ENCODE measurements around the gene TPM1. TPM values are rescaled to one million over a fixed set of nuclear protein-coding genes. Genes with fewer than 3 reads are reported as not detected.
A peak's percentile ranks its signal among the peaks of the same experiment; 100 is the strongest.

Gene TPM1
- total RNA-seq, 2 donors from 2014 or later, result 927 to 1,440 TPM

DNA sequence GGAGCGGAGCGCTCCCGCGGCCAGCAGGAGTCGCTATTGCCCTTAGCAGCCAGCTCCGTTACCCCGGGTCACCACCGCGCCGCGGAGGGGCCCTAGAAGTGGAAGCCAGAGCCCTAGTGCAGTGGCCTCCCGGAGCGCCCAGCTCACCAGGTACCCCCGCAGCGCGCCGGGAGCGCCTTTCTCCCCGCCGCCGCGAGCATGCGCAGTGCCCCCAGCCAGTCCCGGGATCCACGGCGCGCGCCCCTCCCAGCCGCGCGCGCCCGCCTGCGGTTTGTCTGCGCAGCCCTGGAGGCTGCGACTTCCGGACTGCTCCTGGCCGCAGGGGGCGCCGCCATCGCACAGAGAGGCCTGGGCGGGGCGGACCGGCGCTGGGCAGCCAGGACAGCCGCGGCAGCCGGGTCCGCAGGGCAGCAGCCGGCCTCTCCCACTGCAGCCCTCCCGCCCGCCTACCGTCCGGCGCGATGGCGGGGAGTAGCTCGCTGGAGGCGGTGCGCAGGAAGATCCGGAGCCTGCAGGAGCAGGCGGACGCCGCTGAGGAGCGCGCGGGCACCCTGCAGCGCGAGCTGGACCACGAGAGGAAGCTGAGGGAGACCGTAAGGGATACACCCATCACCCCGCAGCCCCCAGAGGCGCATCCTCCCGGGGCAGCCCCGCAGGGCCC, 5.7 kb downstream of the TPM1 start:
- peak; percentile 58 for DNase-seq (ENCODE audit: low spot score)
- Histone ChIP-seq H3K4me1 (ENCODE audit: control insufficient read depth in 1 of 2, low read depth in 2 of 2) (peaks cover 39 to 61% of the 10 kb centered on the region in 2 donors), H3K27ac (peak overlapping the region; percentile 96 to 98), H3K4me3 (peak overlapping the region; percentile 83), H3K27me3 (replicated peaks; ENCODE audit: insufficient read depth) (no peaks in the 10 kb centered on the region), H3K9me3 (no peaks in the 10 kb centered on the region), H3K36me3 (peaks cover 15% of the 10 kb centered on the region)
- TF ChIP-seq, protein P1, sequence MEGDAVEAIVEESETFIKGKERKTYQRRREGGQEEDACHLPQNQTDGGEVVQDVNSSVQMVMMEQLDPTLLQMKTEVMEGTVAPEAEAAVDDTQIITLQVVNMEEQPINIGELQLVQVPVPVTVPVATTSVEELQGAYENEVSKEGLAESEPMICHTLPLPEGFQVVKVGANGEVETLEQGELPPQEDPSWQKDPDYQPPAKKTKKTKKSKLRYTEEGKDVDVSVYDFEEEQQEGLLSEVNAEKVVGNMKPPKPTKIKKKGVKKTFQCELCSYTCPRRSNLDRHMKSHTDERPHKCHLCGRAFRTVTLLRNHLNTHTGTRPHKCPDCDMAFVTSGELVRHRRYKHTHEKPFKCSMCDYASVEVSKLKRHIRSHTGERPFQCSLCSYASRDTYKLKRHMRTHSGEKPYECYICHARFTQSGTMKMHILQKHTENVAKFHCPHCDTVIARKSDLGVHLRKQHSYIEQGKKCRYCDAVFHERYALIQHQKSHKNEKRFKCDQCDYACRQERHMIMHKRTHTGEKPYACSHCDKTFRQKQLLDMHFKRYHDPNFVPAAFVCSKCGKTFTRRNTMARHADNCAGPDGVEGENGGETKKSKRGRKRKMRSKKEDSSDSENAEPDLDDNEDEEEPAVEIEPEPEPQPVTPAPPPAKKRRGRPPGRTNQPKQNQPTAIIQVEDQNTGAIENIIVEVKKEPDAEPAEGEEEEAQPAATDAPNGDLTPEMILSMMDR (IDR thresholded peaks at IDR 0.05), result peak; percentile 95
- ATAC-seq (ENCODE audit: insufficient number of reproducible peaks, low FRiP score, low read depth), result peak; percentile 51

DNA sequence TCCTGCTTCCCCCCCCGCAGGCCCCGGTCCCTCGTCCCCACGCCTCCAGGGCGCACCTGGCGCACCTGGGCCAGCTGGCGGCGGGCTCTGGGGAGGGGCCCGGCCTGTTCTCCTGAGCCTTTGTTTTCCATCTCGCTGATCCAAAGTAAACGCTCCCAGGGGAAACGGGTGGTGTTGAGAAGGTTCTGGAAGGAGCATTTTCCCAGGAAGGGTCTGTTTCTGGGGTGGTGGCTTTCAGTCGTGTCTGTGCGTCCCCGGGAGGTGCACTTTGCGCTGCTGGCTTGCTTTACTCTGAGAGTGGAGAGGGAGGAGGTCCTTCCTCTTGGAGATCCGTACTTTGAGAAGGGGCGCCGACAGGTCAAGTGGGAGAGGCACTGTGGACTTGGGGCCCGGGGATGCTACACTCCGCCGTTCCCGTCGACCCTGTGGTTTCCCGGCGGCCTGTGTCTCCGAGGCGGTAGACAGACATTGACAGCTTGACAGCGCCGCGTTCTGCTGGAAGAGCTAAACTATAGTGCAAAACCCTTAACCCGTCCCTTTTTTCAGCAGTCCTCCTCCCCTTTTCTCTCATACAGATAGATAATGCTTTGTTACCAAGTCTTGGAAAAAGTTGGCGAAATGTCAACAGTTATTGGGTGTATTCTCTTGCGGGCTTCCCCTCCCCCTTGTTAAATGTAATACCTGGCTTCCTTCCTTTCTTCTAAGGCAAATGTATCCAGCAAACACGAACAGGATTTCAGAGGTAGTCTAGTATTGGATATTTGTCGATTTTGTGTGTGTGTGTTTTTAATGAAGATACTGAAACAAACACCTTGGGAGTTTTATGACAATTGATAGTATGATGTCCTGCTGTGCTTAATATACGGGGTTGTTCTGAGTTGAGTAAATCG, 6.5 kb downstream of the TPM1 start:
- TF ChIP-seq, protein P1 (IDR thresholded peaks at IDR 0.05), result no peak
- no peak for ATAC-seq (ENCODE audit: insufficient number of reproducible peaks, low FRiP score, low read depth)
- Histone ChIP-seq H3K27me3 (replicated peaks; ENCODE audit: insufficient read depth) (no peaks in the 10 kb centered on the region), H3K9me3 (no peaks in the 10 kb centered on the region), H3K4me3 (peak overlapping the region; percentile 83), H3K27ac (peak overlapping the region; percentile 96 to 98), H3K36me3 (peaks cover 14% of the 10 kb centered on the region), H3K4me1 (ENCODE audit: control insufficient read depth in 1 of 2, low read depth in 2 of 2) (peaks cover 44 to 69% of the 10 kb centered on the region in 2 donors)
- no peak for DNase-seq (ENCODE audit: low spot score)

DNA sequence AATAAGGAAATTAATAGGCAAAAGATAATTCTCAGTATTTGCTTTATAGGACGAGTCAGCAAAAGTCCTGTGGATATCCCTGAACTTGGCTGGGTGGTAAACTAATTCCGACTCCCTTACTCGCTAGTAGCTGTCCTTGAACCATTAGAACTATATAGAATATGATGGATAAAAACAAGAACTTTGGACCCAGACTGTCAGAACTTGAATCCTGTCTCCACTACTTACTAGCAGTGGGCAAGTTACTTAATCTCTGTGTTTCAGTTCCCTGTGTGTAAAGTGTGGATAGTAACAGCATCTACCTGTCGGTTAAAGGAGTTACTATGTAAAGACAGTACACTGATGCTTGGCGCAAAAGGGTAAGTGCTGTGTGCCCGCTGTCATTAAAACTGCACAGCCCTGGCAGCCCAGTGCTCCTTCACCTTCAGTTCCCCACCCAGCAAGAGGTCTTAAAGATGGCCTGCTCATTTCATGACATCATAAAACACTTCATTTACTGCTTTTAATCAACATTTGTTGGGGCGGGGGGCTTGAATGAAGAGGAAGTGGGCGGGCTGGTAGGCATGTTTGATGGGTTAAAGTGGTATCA, 7.3 kb downstream of the TPM1 start:
- Histone ChIP-seq H3K9me3 (no peaks in the 10 kb centered on the region), H3K27me3 (replicated peaks; ENCODE audit: insufficient read depth) (no peaks in the 10 kb centered on the region), H3K27ac (peak overlapping the region; percentile 96 to 98), H3K4me3 (peak overlapping the region; percentile 83), H3K4me1 (ENCODE audit: control insufficient read depth in 1 of 2, low read depth in 2 of 2) (peaks cover 53 to 77% of the 10 kb centered on the region in 2 donors), H3K36me3 (peaks cover 11% of the 10 kb centered on the region)
- TF ChIP-seq, protein P1 (IDR thresholded peaks at IDR 0.05), result no peak
- ATAC-seq (ENCODE audit: insufficient number of reproducible peaks, low FRiP score, low read depth) (no peak), DNase-seq (ENCODE audit: low spot score) (no peak)

DNA sequence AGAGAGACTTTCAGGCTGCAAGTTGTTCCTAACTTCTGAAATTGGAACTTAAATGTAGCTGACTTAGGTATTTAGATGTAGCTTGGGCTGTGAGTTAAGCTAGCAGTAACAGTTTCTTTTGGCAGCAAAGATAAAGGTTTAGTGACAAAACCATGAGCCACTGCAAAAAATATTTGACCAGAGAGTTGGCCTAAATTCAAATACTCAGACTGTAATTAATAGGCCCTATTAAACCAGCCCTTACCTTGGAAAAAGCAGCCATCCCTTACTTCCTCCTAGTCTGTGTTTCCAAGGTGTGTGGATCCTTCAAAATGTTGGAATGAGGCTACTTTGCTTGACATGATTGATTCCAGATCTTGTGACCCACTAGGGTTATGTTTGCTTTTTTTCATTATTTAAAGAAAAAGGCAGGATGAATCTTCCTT, 8.2 kb downstream of the TPM1 start:
- TF ChIP-seq, protein P1 (IDR thresholded peaks at IDR 0.05), result no peak
- Histone ChIP-seq H3K4me3 (peak overlapping the region; percentile 83), H3K27ac (peak overlapping the region; percentile 96 to 98), H3K27me3 (replicated peaks; ENCODE audit: insufficient read depth) (no peaks in the 10 kb centered on the region), H3K9me3 (no peaks in the 10 kb centered on the region), H3K4me1 (ENCODE audit: control insufficient read depth in 1 of 2, low read depth in 2 of 2) (peaks cover 58 to 86% of the 10 kb centered on the region in 2 donors), H3K36me3 (peaks cover 16% of the 10 kb centered on the region)
- no peak for DNase-seq (ENCODE audit: low spot score)
- ATAC-seq (ENCODE audit: insufficient number of reproducible peaks, low FRiP score, low read depth), result no peak

Data from thoracic aorta (tissue), 2 donors.